ENCODE measurements around the gene SLC17A5. TPM values are rescaled to one million over a fixed set of nuclear protein-coding genes. Genes with fewer than 3 reads are reported as not detected.
A peak's percentile ranks its signal among the peaks of the same experiment; 100 is the strongest.

Gene SLC17A5
- total and polyA plus RNA-seq, 9 of the 15 experiments (the other 6 are each of a cell fraction or from before 2014, with no cell fraction given): 1.3 to 7.2 (median 3.4) TPM

DNA sequence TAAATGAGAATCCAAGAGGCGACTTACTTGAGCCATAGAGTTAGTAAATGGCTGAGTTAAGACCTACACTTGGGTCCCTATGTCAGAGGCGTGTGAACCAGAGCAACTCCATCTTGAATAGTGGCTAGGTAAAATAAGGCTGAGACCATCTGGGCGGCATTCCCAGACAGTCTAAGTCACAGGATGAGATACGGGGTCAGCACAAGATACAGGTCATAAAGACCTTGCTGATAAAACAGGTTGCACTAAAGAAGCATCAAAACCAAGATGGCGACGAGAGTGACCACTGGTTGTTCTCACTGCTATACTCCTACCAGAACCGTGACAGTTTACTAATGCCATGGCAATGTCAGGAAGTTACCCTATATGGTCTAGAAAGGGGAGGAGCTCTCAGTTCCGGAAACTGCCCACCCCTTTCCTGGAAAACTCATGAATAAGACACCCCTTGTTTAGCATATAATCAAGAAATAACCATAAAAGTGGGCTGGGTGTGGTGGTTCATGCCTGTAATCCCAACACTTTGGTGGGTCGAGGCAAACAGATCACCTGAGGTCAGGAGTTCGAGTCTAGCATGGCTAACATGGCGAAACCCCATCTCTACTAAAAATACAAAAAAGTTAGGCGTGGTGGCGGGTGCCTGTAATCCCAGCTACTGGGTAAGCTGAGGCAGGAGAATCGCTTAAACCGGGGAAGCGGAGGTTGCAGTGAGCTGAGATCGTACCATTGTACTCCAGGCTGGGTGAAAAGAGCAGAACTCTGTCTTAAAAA, 89.0 kb downstream of the SLC17A5 start (continued):
- no peak for TF ChIP-seq CREBBP (IDR thresholded peaks at IDR 0.05; ENCODE audit: low read depth, low read length)
- TF ChIP-seq JUN (IDR thresholded peaks at IDR 0.05; ENCODE audit: borderline replicate concordance, low read depth, low read length): no peak
- TF ChIP-seq JUN (CRISPR knock-in tag; IDR thresholded peaks at IDR 0.05; ENCODE audit: borderline replicate concordance): no peak
- no peak for TF ChIP-seq ZNF740 (CRISPR knock-in tag; IDR thresholded peaks at IDR 0.05)
- TF ChIP-seq ZNF740 (tag; IDR thresholded peaks at IDR 0.05): peak in 1 of 2 experiments; percentile 100; a peak in 2 of 4 replicates
- TF ChIP-seq SMAD4 (CRISPR knock-in tag; conservative IDR thresholded peaks at IDR 0.05): peak; percentile 100
- no peak for TF ChIP-seq CBX8 (IDR thresholded peaks at IDR 0.05; ENCODE audit: borderline replicate concordance, extremely low read depth, low read depth, low read length, poor library complexity, severe bottlenecking)
- no peak for TF ChIP-seq FIP1L1 (IDR thresholded peaks at IDR 0.05; ENCODE audit: low read depth, low read length, poor library complexity, severe bottlenecking)
- TF ChIP-seq, protein P1, sequence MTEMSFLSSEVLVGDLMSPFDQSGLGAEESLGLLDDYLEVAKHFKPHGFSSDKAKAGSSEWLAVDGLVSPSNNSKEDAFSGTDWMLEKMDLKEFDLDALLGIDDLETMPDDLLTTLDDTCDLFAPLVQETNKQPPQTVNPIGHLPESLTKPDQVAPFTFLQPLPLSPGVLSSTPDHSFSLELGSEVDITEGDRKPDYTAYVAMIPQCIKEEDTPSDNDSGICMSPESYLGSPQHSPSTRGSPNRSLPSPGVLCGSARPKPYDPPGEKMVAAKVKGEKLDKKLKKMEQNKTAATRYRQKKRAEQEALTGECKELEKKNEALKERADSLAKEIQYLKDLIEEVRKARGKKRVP (CRISPR knock-in tag; IDR thresholded peaks at IDR 0.05): peak; percentile 98
- no peak for TF ChIP-seq SIRT6 (IDR thresholded peaks at IDR 0.05; ENCODE audit: low read depth, low read length)
- TF ChIP-seq, protein P2, sequence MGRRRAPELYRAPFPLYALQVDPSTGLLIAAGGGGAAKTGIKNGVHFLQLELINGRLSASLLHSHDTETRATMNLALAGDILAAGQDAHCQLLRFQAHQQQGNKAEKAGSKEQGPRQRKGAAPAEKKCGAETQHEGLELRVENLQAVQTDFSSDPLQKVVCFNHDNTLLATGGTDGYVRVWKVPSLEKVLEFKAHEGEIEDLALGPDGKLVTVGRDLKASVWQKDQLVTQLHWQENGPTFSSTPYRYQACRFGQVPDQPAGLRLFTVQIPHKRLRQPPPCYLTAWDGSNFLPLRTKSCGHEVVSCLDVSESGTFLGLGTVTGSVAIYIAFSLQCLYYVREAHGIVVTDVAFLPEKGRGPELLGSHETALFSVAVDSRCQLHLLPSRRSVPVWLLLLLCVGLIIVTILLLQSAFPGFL (CRISPR knock-in tag; IDR thresholded peaks at IDR 0.05): no peak
- TF ChIP-seq LEF1 (IDR thresholded peaks at IDR 0.05): no peak
- TF ChIP-seq STAT5A (IDR thresholded peaks at IDR 0.05; ENCODE audit: borderline replicate concordance, low read length): peak; percentile 98
- TF ChIP-seq PTRF (tag; IDR thresholded peaks at IDR 0.05): peak; percentile 100
- TF ChIP-seq, protein P3, sequence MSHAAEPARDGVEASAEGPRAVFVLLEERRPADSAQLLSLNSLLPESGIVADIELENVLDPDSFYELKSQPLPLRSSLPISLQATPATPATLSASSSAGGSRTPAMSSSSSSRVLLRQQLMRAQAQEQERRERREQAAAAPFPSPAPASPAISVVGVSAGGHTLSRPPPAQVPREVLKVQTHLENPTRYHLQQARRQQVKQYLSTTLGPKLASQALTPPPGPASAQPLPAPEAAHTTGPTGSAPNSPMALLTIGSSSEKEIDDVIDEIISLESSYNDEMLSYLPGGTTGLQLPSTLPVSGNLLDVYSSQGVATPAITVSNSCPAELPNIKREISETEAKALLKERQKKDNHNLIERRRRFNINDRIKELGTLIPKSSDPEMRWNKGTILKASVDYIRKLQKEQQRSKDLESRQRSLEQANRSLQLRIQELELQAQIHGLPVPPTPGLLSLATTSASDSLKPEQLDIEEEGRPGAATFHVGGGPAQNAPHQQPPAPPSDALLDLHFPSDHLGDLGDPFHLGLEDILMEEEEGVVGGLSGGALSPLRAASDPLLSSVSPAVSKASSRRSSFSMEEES (CRISPR knock-in tag; IDR thresholded peaks at IDR 0.05): peak; percentile 76
- peak; percentile 99 for TF ChIP-seq ZNF311 (CRISPR knock-in tag; IDR thresholded peaks at IDR 0.05)
- TF ChIP-seq ZNF695 (CRISPR knock-in tag; IDR thresholded peaks at IDR 0.05): peak; percentile 95
- no peak for TF ChIP-seq SMC3 (conservative IDR thresholded peaks at IDR 0.05; ENCODE audit: insufficient read depth, low read depth, low read length)
- no peak for TF ChIP-seq RNF2 (IDR thresholded peaks at IDR 0.05)
- no peak for TF ChIP-seq RBM15 (IDR thresholded peaks at IDR 0.05; ENCODE audit: insufficient read depth, low read length)
- TF ChIP-seq NR2C1 (IDR thresholded peaks at IDR 0.05): no peak; the same call in 1 of the 2 replicates
- TF ChIP-seq NR2C1 (tag; IDR thresholded peaks at IDR 0.05): peak; percentile 98

Measured in K562 (cell line).